HCT116 (cell line): ENCODE results near the gene HOXC11. TPM values are rescaled to one million over a fixed set of nuclear protein-coding genes. Genes with fewer than 3 reads are reported as not detected.

ENCODE experiments used
- ATAC-seq: fragments of 200-7000 bp; cut with Tn5 transposase; 2 replicates; pipeline ENCODE4 v1.9.1; 2020; ENCODE audit warnings: mild to moderate bottlenecking, moderate library complexity
- BruUV-seq: library from RNA; stranded (reverse); fragments of 400-500 nt; replicated peaks from 2 replicates; lab custom pipeline; 2021; lab: Mats Ljungman, UMichigan
- CTCF ChIA-PET: fragments of 300-600 bp; sonication (Branson Sonifier 250); formaldehyde crosslinking; loops from one replicate; lab custom pipeline; 2021; ENCODE audit warnings: antibody characterized with exemption; lab: Charles Lee
- POLR2A ChIA-PET: fragments of 300-600, 350-600 bp; sonication (Branson Sonifier 250); formaldehyde crosslinking; loops from one replicate; lab custom pipeline; 2021; ENCODE audit warnings: antibody characterized with exemption; lab: Charles Lee
- RAD21 ChIA-PET, 2 experiments: fragments of 300-600 bp; sonication (Branson Sonifier 250); formaldehyde crosslinking; loops; one replicate each; lab custom pipeline; 2023; ENCODE audit warnings: low total read pairs in 2 of 2; ENCODE audit not compliant: uncharacterized antibody in 2 of 2, unreplicated experiment in 2 of 2, low non-redundant PET in 1 of 2; lab: Charles Lee
- DNase-seq: peaks from one replicate; pipeline ENCODE4 v3.0.0-alpha.2; 2010; ENCODE audit warnings: low read depth, low spot score
- H2AFZ ChIP-seq: fragments of 200-600 bp; shearing (Covaris generic), sonication (generic); 2 replicates; pipeline ENCODE4 v1.6.1; 2017; ENCODE audit warnings: low read depth, mixed run types, mixed read lengths, antibody characterized with exemption, low read length; ENCODE audit not compliant: poor library complexity, severe bottlenecking
- H3K27ac ChIP-seq: 2 replicates; pipeline ENCODE4 v1.5.1; 2012; ENCODE audit warnings: low read depth, low read length
- H3K27me3 ChIP-seq: fragments of 200-600 bp; sonication (generic); 2 replicates; pipeline ENCODE4 v1.6.1; 2016; ENCODE audit warnings: mixed run types, low read length, mixed read lengths; ENCODE audit not compliant: insufficient read depth
- H3K36me3 ChIP-seq, 2 experiments: fragments of 200-500 bp in 1 of 2; fragments of 200-600 bp in 1 of 2; sonication (Bioruptor generic) in 1 of 2; sonication (generic) in 1 of 2; 2 replicates each; pipeline versions ENCODE4 v1.5.1 to v1.6.1; 2014 to 2016; ENCODE audit warnings: low read length in 2 of 2, inconsistent platforms in 1 of 2, mixed read lengths in 1 of 2, mixed run types in 1 of 2; ENCODE audit not compliant: insufficient read depth in 2 of 2, control insufficient read depth in 1 of 2
- H3K4me1 ChIP-seq, 2 experiments: fragments of 200-600 bp in 1 of 2; sonication (generic) in 1 of 2; 2 replicates each; pipeline versions ENCODE4 v1.5.1 to v1.6.1; 2012 to 2017; ENCODE audit warnings: low read length in 2 of 2, inconsistent platforms in 1 of 2, mild to moderate bottlenecking in 1 of 2, mixed read lengths in 1 of 2, mixed run types in 1 of 2, moderate library complexity in 1 of 2; ENCODE audit not compliant: insufficient read depth in 2 of 2, control insufficient read depth in 1 of 2
- H3K4me2 ChIP-seq: fragments of 200-600 bp; sonication (generic); 2 replicates; pipeline ENCODE4 v1.6.1; 2017; ENCODE audit warnings: mixed run types, low read length, mixed read lengths
- H3K4me3 ChIP-seq, 2 experiments: fragments of 200-600 bp in 1 of 2; sonication (generic) in 1 of 2; replicated peaks in 1 of 2; 2 replicates each; pipeline ENCODE4 v1.5.1; 2011 to 2016; ENCODE audit warnings: low read length in 2 of 2, control low read depth in 1 of 2, low read depth in 1 of 2, mild to moderate bottlenecking in 1 of 2, mixed read lengths in 1 of 2, mixed run types in 1 of 2
- H3K79me2 ChIP-seq: fragments of 200-600 bp; sonication (generic); 2 replicates; pipeline ENCODE4 v1.6.1; 2017; ENCODE audit warnings: mild to moderate bottlenecking, mixed run types, low read length, moderate library complexity, mixed read lengths; ENCODE audit not compliant: insufficient read depth
- H3K9ac ChIP-seq: fragments of 200-600 bp; sonication (generic); 2 replicates; pipeline ENCODE4 v1.6.1; 2016; ENCODE audit warnings: low read length, mixed read lengths
- H3K9me2 ChIP-seq: fragments of 200-600 bp; sonication (generic), shearing (Covaris generic); 2 replicates; pipeline ENCODE4 v1.6.1; 2017; ENCODE audit warnings: mixed run types, mild to moderate bottlenecking, moderate library complexity; ENCODE audit not compliant: insufficient read depth
- H3K9me3 ChIP-seq, 2 experiments: fragments of 200-500 bp in 1 of 2; fragments of 200-600 bp in 1 of 2; sonication (Bioruptor generic) in 1 of 2; sonication (generic) in 1 of 2; 2 replicates each; pipeline ENCODE4 v1.6.1; 2014 to 2017; ENCODE audit warnings: low read length in 2 of 2, mixed read lengths in 2 of 2, inconsistent platforms in 1 of 2, low read depth in 1 of 2, mild to moderate bottlenecking in 1 of 2, mixed run types in 1 of 2, moderate library complexity in 1 of 2; ENCODE audit not compliant: control insufficient read depth in 1 of 2, insufficient read depth in 1 of 2
- H4K20me1 ChIP-seq: fragments of 200-600 bp; sonication (generic), shearing (Covaris generic); 2 replicates; pipeline ENCODE4 v1.6.1; 2017; ENCODE audit warnings: mixed run types, mild to moderate bottlenecking, moderate library complexity; ENCODE audit not compliant: insufficient read depth
- ATF3 ChIP-seq: IDR thresholded peaks from 2 replicates; pipeline ENCODE4 v1.6.1; 2012
- CEBPB ChIP-seq: IDR thresholded peaks from 2 replicates; pipeline ENCODE4 v1.6.1; 2012; ENCODE audit warnings: low read depth
- CTCF ChIP-seq, 3 experiments: fragments of 200-600 bp in 1 of 3; sonication (generic) in 1 of 3; IDR thresholded peaks in 2 of 3; conservative IDR thresholded peaks in 1 of 3; 2 replicates each; pipeline ENCODE4 v1.5.1; 2012 to 2017; ENCODE audit warnings: low read depth in 2 of 3, low read length in 2 of 3, antibody characterized with exemption in 1 of 3, borderline replicate concordance in 1 of 3, control low read depth in 1 of 3, mild to moderate bottlenecking in 1 of 3, mixed read lengths in 1 of 3, mixed run types in 1 of 3, moderate library complexity in 1 of 3; ENCODE audit not compliant: insufficient read depth in 1 of 3
- EGR1 ChIP-seq: IDR thresholded peaks from 2 replicates; pipeline ENCODE4 v1.6.1; 2012; ENCODE audit warnings: low read depth
- ELF1 ChIP-seq: IDR thresholded peaks from 2 replicates; pipeline ENCODE4 v1.6.1; 2012; ENCODE audit warnings: low read depth, borderline replicate concordance
- EZH2phosphoT487 ChIP-seq: fragments of 200-600 bp; IDR thresholded peaks from 2 replicates; pipeline ENCODE4 v1.6.1; 2018; ENCODE audit warnings: antibody characterized with exemption, borderline replicate concordance
- FOSL1 ChIP-seq: IDR thresholded peaks from 2 replicates; pipeline ENCODE4 v1.6.1; 2012; ENCODE audit warnings: low read depth
- JUND ChIP-seq: IDR thresholded peaks from 2 replicates; pipeline ENCODE4 v1.6.1; 2012
- MAX ChIP-seq: IDR thresholded peaks from 2 replicates; pipeline ENCODE4 v1.6.1; 2012
- POLR2A ChIP-seq: IDR thresholded peaks from 2 replicates; pipeline ENCODE4 v1.7.0; 2011; ENCODE audit warnings: borderline replicate concordance; ENCODE audit not compliant: insufficient read depth, insufficient read length; ENCODE audit errors: extremely low read depth
- RAD21 ChIP-seq: IDR thresholded peaks from 2 replicates; pipeline ENCODE4 v1.6.1; 2012; ENCODE audit warnings: low read depth, mild to moderate bottlenecking
- REST ChIP-seq: IDR thresholded peaks from 2 replicates; pipeline ENCODE4 v1.6.1; 2012; ENCODE audit warnings: low read depth
- YY1 ChIP-seq: IDR thresholded peaks from 2 replicates; pipeline ENCODE4 v1.6.1; 2011; ENCODE audit warnings: low read length, low read depth, moderate library complexity, mild to moderate bottlenecking; ENCODE audit not compliant: insufficient replicate concordance; ENCODE audit errors: extremely low read depth
- ZBTB33 ChIP-seq: IDR thresholded peaks from 2 replicates; pipeline ENCODE4 v1.6.1; 2011; ENCODE audit warnings: mild to moderate bottlenecking, low read length, moderate library complexity; ENCODE audit not compliant: insufficient replicate concordance; ENCODE audit errors: extremely low read depth
- ZNF274 ChIP-seq: fragments of 200-500 bp; sonication (Bioruptor generic); IDR thresholded peaks from 2 replicates; pipeline ENCODE4 v1.6.1; 2014; ENCODE audit warnings: mild to moderate bottlenecking, low read depth, low read length, inconsistent platforms
- intact Hi-C: fragments of 100-400 bp; cut with micrococcal nuclease; formaldehyde crosslinking; loops from 2 replicates; pipeline ENCODE4 v1.10.0; 2022
- total RNA-seq: library from RNA; stranded (reverse); gene quantifications from one replicate; pipeline ENCODE4 v1.2.1, GENCODE V29; 2021; ENCODE audit not compliant: unreplicated experiment

Gene HOXC11
- total RNA-seq, 1 experiment from 2014 or later: 0.22 TPM

- TF ChIP-seq CTCF (IDR thresholded peaks at IDR 0.05 in 2 of 3, conservative IDR thresholded peaks at IDR 0.05 in 1 of 3; ENCODE audit: borderline replicate concordance in 1 of 3, insufficient read depth in 1 of 3, low read depth in 2 of 3, low read length in 2 of 3) (no peak), YY1 (no peak), JUND (no peak), POLR2A (no peak)
Measured at GRCh38 chr12:53968214-53969127, 4.5 kb upstream of the HOXC11 start (continued).

- BruUV-seq: no TSS peak
- H3K9me3 ChIP-seq: no peaks in the 10 kb centered on the region
- no peaks in the 10 kb centered on the region for H3K79me2 ChIP-seq
- H3K27me3 ChIP-seq: peaks cover 4% of the 10 kb centered on the region; the same call in 1 of the 2 replicates
- H3K4me3 ChIP-seq: no peak overlapping the region
- no peak overlapping the region for H2AFZ ChIP-seq
- DNase-seq (no peak), ATAC-seq (no peak)
- no peak overlapping the region for H3K9ac ChIP-seq
- peaks cover 0 to 11% of the 10 kb centered on the region in 2 experiments; a peak in 2 of 4 replicates for H3K4me1 ChIP-seq
- intact Hi-C loops: no loop called here
- H3K27ac ChIP-seq: no peak overlapping the region
- ChIA-PET RAD21 (no interaction called here), POLR2A (no interaction called here), CTCF (no interaction called here)
- no peak overlapping the region for H3K4me2 ChIP-seq
- H4K20me1 ChIP-seq: no peaks in the 10 kb centered on the region
- no peaks in the 10 kb centered on the region for H3K9me2 ChIP-seq
- H3K36me3 ChIP-seq: no peaks in the 10 kb centered on the region
- TF ChIP-seq EZH2phosphoT487 (no peak), RAD21 (no peak), ZNF274 (no peak), ZBTB33 (no peak), CEBPB (no peak), MAX (no peak), EGR1 (no peak), POLR2A (no peak), REST (no peak), FOSL1 (no peak), ATF3 (no peak), ELF1 (no peak)
Measured at GRCh38 chr12:53969588-53970259, 3.2 kb upstream of the HOXC11 start.
